Liver (tissue), 9 donors: Measurements from ENCODE around the gene NOS1. TPM values are rescaled to one million over a fixed set of nuclear protein-coding genes. Genes with fewer than 3 reads are reported as not detected.

Experiments used
- DNase-seq: peaks from one replicate; pipeline ENCODE4 v3.0.0-alpha.2; 2017; ENCODE audit warnings: low spot score
- H3K27ac ChIP-seq, 2 donors: one replicate each; pipeline ENCODE4 v1.7.0; 2013; ENCODE audit warnings: inconsistent platforms in 2 of 2, low read length in 2 of 2, control low read depth in 1 of 2, low read depth in 1 of 2, mild to moderate bottlenecking in 1 of 2
- H3K27me3 ChIP-seq, 4 donors: one replicate each; pipeline versions ENCODE4 v1.6.1 to v1.7.0; 2013; ENCODE audit warnings: low read length in 3 of 4, inconsistent platforms in 1 of 4, mild to moderate bottlenecking in 1 of 4, moderate library complexity in 1 of 4; ENCODE audit not compliant: control insufficient read depth in 4 of 4, insufficient read depth in 4 of 4
- H3K36me3 ChIP-seq, 4 donors: one replicate each; pipeline versions ENCODE4 v1.6.1 to v1.7.0; 2013; ENCODE audit warnings: low read length in 3 of 4, mild to moderate bottlenecking in 3 of 4, low read depth in 1 of 4, moderate library complexity in 1 of 4; ENCODE audit not compliant: control insufficient read depth in 4 of 4, insufficient read depth in 3 of 4
- H3K4me1 ChIP-seq, 4 donors: one replicate each; pipeline versions ENCODE4 v1.6.1 to v1.7.0; 2013; ENCODE audit warnings: low read length in 3 of 4, mild to moderate bottlenecking in 3 of 4, moderate library complexity in 1 of 4; ENCODE audit not compliant: control insufficient read depth in 4 of 4, insufficient read depth in 4 of 4
- H3K4me3 ChIP-seq, 3 donors: one replicate each; pipeline versions ENCODE4 v1.6.1 to v1.7.0; 2013; ENCODE audit warnings: low read length in 3 of 3, control low read depth in 1 of 3, low read depth in 1 of 3, mild to moderate bottlenecking in 1 of 3
- H3K9ac ChIP-seq, 2 donors: one replicate each; pipeline ENCODE4 v1.7.0; 2013; ENCODE audit warnings: low read length in 2 of 2, mild to moderate bottlenecking in 2 of 2, moderate library complexity in 2 of 2, control low read depth in 1 of 2, low read depth in 1 of 2
- H3K9me3 ChIP-seq, 4 donors: one replicate each; pipeline versions ENCODE4 v1.6.1 to v1.7.0; 2013; ENCODE audit warnings: low read length in 3 of 4; ENCODE audit not compliant: control insufficient read depth in 4 of 4
- ATF3 ChIP-seq: IDR thresholded peaks from 2 replicates; pipeline ENCODE4 v1.6.1; 2016; ENCODE audit warnings: antibody characterized with exemption
- CTCF ChIP-seq: fragments of 150-350 bp; IDR thresholded peaks from 2 replicates; pipeline ENCODE4 v1.5.1; 2017; ENCODE audit warnings: improper control_type of control experiment, low read depth, low read length; ENCODE audit not compliant: missing input control
- EGR1 ChIP-seq, 2 donors: IDR thresholded peaks; 2 replicates each; pipeline ENCODE4 v1.6.1; 2016 to 2018; ENCODE audit warnings: antibody characterized with exemption in 2 of 2, low read depth in 2 of 2
- FOXA1 ChIP-seq: IDR thresholded peaks from 2 replicates; pipeline ENCODE4 v1.6.1; 2016; ENCODE audit warnings: antibody characterized with exemption
- FOXA2 ChIP-seq: IDR thresholded peaks from 2 replicates; pipeline ENCODE4 v1.6.1; 2016; ENCODE audit warnings: antibody characterized with exemption
- GABPA ChIP-seq, 2 donors: IDR thresholded peaks in 1 of 2; conservative IDR thresholded peaks in 1 of 2; 2 replicates each; pipeline ENCODE4 v1.6.1; 2016; ENCODE audit warnings: antibody characterized with exemption in 2 of 2, mild to moderate bottlenecking in 1 of 2, moderate library complexity in 1 of 2
- HNF4A ChIP-seq, 2 donors: conservative IDR thresholded peaks; 2 replicates each; pipeline ENCODE4 v1.6.1; 2016; ENCODE audit warnings: antibody characterized with exemption in 2 of 2, mild to moderate bottlenecking in 2 of 2
- HNF4G ChIP-seq: IDR thresholded peaks from 2 replicates; pipeline ENCODE4 v1.6.1; 2016; ENCODE audit warnings: antibody characterized with exemption
- JUND ChIP-seq, 2 donors: IDR thresholded peaks; 2 replicates each; pipeline ENCODE4 v1.6.1; 2016; ENCODE audit warnings: antibody characterized with exemption in 2 of 2
- MAX ChIP-seq: IDR thresholded peaks from 2 replicates; pipeline ENCODE4 v1.6.1; 2016; ENCODE audit warnings: antibody characterized with exemption
- NR2F2 ChIP-seq: IDR thresholded peaks from 2 replicates; pipeline ENCODE4 v1.6.1; 2016; ENCODE audit warnings: antibody characterized with exemption
- RAD21 ChIP-seq, 2 donors: IDR thresholded peaks; 2 replicates each; pipeline ENCODE4 v1.6.1; 2016; ENCODE audit warnings: antibody characterized with exemption in 2 of 2, mild to moderate bottlenecking in 2 of 2
- REST ChIP-seq: IDR thresholded peaks from 2 replicates; pipeline ENCODE4 v1.6.1; 2016; ENCODE audit warnings: antibody characterized with exemption, mild to moderate bottlenecking
- RXRA ChIP-seq, 2 donors: IDR thresholded peaks; 2 replicates each; pipeline ENCODE4 v1.6.1; 2017 to 2018; ENCODE audit warnings: antibody characterized with exemption in 2 of 2, mild to moderate bottlenecking in 1 of 2
- SP1 ChIP-seq: IDR thresholded peaks from 2 replicates; pipeline ENCODE4 v1.6.1; 2018; ENCODE audit warnings: antibody characterized with exemption, mild to moderate bottlenecking
- TAF1 ChIP-seq: conservative IDR thresholded peaks from 2 replicates; pipeline ENCODE4 v1.6.1; 2016; ENCODE audit warnings: antibody characterized with exemption, mild to moderate bottlenecking
- YY1 ChIP-seq: IDR thresholded peaks from 2 replicates; pipeline ENCODE4 v1.6.1; 2016; ENCODE audit warnings: antibody characterized with exemption, mild to moderate bottlenecking
- ZBTB33 ChIP-seq: IDR thresholded peaks from 2 replicates; pipeline ENCODE4 v1.6.1; 2016; ENCODE audit warnings: antibody characterized with exemption
- polyA plus RNA-seq, 2 donors: library from polyadenylated mRNA; stranded (reverse) in 1 of 2; unstranded in 1 of 2; fragments of 200-250 nt in 1 of 2; fragments of >200 nt in 1 of 2; fragmentation: Nextera tagmentation in 1 of 2; extraction: Ambion mirVana in 1 of 2; gene quantifications; one replicate each; pipeline versions ENCODE4 v1.2.1 to v1.2.3, GENCODE V29; 2013 to 2015
- total RNA-seq, 2 donors: library from RNA; depleted of rRNA; stranded (reverse); fragments of >200 nt; gene quantifications; one replicate each; pipeline ENCODE4 v1.2.3, GENCODE V29; 2014
- donor health status: healthy.
- donor health status: healthy.
- donor health status: healthy.
- donor health status: healthy.
- donor health status: healthy.

The NOS1 gene
- total and polyA plus RNA-seq, 4 donors: under 0.01 to 0.08 (median 0.01) TPM; not detected in 1

GRCh38 chr12:117409286-117409685 lies 47.9 kb upstream of the NOS1 start:
- H3K4me3 ChIP-seq: no peak overlapping the region
- H3K9ac ChIP-seq: no peak overlapping the region
- H3K27ac ChIP-seq: no peak overlapping the region
- no peaks in the 10 kb centered on the region for H3K9me3 ChIP-seq
- H3K27me3 ChIP-seq: no peaks in the 10 kb centered on the region
- H3K4me1 ChIP-seq: peaks cover 7 to 11% (median 8%) of the 10 kb centered on the region in 4 donors
- DNase-seq: no peak
- no peaks in the 10 kb centered on the region for H3K36me3 ChIP-seq
- no peak for TF ChIP-seq GABPA (IDR thresholded peaks at IDR 0.05 in 1 of 2, conservative IDR thresholded peaks at IDR 0.05 in 1 of 2)
- no peak for TF ChIP-seq RXRA (IDR thresholded peaks at IDR 0.05)
- no peak for TF ChIP-seq EGR1 (IDR thresholded peaks at IDR 0.05; ENCODE audit: low read depth in 2 of 2)
- TF ChIP-seq REST: no peak
- TF ChIP-seq FOXA2: no peak
- TF ChIP-seq ATF3: no peak
- no peak for TF ChIP-seq YY1
- TF ChIP-seq HNF4A (conservative IDR thresholded peaks at IDR 0.05): no peak
- no peak for TF ChIP-seq FOXA1
- TF ChIP-seq RAD21 (IDR thresholded peaks at IDR 0.05): no peak
- TF ChIP-seq NR2F2: no peak
- TF ChIP-seq CTCF: no peak
- no peak for TF ChIP-seq MAX
- TF ChIP-seq JUND (IDR thresholded peaks at IDR 0.05): no peak
- no peak for TF ChIP-seq SP1
- no peak for TF ChIP-seq TAF1
- no peak for TF ChIP-seq ZBTB33
- TF ChIP-seq HNF4G: no peak
